Stimulated activated CD4-positive, alpha-beta T cell treated with anti-CD3 and anti-CD28 coated beads, TNF-alpha, amount 100 ng/mL, for 4 hours (primary cell): ENCODE data around the gene F5.

Source experiments
- DNase-seq, 3 experiments: peaks; one replicate each; pipeline ENCODE4 v3.0.0-alpha.2; 2020; ENCODE audit warnings: low read depth in 3 of 3

The F5 gene

DNA sequence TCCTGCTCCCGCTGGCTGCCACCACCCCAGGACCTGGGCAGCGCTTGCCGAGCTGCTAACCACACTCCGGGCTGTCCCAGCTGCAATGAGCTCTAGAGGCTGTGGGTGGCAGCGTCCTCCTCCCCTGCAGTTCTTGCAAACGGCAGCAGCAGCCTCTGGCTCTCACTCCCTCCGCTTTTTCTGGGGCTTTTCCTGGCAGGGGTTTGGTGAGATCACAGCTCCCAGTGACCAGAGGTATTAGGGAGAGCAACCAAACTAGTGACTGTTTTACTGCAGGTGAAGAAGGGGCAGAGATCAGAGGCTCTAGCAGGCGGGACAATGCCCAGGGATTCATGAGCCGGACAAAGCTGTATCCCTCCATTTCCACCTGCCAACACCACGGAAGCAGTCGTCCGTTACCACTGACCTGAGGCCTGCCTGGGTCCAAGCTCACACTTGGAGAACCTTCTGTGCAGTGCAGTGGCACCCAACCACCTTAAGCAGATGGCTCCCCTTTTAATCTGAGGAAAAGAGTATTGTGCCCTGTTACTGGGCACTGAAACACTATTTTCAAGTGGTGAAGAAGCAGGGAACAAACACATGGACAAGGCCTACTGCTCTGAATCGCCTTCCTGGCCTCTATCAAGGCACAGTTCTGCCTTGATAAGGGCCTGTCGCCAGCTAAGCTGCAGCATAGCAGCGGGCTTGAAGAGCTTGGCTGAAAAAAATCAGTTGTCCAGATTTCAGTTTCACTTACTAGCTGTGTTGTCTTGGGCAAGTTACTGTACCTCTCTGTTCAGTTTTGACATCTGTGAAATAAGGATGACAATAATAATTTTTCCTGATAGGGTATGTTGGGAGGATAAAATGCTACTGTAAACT lies at the start of gene F5:
TSS of gene F5 (minus strand) at position 87 of the 861 bp plus-strand sequence. CDS start 95 bp downstream, outside the sequence.
- peak; percentile 63 to 72 (median 70) for DNase-seq

DNA sequence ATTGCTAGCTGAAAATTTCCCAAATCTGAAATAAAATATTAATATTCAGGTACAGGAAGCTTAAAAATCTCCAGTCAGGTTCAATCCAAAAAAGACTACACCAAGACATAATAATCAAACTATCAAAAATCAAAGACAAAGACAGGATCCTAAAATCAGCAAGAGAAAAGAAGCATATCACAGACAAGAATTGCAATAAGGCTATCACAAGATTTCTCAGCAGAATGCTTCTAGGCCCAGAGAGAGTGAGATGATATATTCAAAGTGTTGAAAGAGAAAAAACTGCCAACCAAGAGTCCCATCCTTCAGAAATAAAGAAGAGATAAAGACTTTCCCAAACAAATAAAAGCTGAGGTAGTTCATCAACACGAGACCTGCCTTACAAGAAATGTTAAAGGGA lies 48.6 kb upstream of the F5 start:
- no peak for DNase-seq

DNA sequence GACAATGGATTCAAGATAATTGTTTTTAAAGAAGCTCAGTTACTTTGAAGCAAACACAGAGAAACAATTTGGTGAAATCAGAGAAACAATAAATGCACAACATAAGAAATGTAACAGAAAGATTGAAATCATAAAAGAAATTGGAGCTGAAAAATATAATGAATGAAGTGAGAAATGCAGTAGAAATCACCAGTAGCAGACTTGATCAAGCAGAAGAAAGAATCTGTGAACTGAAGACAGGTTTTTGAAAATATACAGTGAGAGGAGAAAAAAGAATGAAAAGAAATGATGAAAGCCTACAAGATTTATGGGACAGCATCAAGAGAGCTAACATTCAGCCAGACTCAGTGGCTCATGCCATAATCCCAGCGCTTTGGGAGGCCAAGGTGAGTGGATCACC lies 47.9 kb upstream of the F5 start:
- no peak for DNase-seq

DNA sequence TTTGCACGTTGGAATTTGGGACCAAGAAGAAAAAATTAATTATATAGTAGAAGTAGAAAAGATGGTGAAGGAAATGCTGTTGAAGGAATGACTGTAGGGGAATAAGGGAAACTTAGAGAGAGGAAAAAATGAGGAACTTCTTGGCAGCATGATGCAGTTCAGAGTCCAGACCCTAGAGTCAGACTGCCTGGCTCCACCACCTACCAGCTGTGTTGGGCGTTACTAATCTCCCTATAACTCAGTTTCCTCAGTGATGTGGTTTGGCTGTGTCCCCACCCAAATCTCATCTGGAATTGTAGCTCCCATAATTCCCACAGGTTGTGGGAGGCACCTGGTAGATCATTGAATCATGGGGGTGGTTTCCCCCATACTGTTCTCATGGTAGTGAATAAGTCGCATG lies 45.0 kb upstream of the F5 start:
- DNase-seq: no peak

DNA sequence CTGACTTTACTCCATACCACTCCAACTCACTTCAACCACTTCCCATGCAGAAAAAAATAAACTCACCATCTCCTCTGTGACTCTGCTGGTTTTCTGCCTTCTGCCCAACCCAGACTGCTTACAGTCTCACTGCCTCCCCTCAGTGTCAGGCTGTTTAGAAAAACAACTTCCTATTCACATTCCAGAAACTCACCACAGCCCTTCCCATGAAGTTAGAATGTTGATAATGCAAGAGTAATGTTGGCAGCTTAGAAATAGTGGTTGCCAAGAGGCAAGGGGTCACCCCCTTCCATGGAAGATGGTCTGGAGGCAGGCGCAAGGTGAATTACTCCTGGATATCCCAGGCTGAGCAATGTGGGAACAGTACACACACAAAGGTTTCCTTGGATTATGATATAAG lies 43.7 kb upstream of the F5 start, which contains the start of gene SELP:
TSS of gene SELP (minus strand) at position 119 of the 400 bp plus-strand sequence. CDS start at position 69, 50 bp downstream.
- no peak for DNase-seq

DNA sequence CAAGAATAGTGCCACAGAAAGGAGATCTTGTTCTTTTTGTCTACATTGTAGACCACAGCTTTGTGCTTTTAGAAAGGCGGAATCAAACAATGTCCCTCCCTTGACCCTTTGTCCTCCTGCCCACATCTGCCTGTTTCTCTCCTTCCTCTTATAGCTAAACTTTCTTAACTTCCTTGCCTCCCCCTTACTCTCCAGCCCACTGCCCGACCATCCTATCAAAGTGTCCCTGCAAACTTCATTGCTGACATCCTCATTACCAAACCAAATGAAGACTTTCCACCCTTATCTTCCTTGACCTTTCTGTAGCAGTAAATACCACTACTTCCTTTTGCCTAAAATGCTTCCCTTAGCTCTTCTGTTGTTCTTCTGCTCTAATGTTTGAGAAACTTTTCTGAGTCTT lies 38.6 kb upstream of the F5 start:
- no peak for DNase-seq

DNA sequence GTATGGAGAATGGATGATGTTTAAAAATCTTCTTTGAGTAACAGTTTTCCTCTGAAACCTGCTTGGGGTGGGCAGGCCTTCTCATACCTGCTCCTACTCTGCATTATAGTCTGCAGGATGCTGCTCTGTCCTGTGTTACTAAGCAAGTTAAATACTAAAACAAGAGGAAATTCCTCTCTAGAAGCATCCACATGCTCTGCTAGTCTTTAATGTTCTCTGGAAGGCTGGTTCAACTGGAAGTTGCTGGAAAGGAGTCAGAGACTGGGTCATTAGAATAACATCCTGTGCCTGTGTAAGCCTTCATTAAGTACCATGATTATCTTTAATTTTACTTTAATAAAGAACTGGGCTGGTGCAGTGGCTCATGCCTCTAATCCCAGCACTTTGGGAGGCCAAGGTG lies 37.8 kb upstream of the F5 start:
- no peak for DNase-seq

DNA sequence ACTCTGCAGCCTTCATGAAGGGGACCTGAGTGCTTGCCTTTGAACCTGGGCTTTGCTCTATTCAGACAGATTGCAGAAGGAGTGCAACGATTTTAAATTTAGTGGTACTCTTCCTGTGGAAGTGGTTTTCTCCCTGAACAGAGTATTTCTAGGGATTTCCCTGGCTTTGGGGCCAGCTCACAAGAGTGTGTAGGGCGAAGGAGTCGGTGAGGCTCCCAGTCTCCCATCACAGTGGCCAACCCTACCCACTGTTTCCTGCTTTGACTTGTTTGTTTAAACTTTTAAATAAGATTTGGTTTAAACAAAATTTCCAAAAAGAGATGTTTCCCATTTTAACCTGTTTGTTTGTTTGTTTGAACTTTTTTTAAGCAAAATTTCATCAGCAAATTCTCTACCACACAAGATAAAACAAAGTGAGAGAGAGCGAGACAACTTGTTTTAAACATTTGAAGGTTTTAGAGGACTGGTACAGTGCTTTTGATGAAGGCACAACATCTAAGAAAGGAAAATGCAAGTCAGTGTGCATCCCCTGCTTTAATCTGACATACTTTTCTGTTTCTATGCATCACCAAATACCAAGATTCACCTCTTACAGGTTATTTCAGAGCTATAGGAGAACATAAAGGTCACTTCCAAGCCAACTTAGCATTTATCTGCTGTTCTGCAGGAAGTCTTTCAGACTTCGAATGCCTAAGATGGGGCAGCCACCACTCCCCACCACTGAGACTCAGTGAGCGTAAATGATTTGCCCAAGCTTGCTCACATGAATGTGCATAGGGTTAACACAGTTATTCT lies 37.0 kb upstream of the F5 start:
- no peak for DNase-seq

DNA sequence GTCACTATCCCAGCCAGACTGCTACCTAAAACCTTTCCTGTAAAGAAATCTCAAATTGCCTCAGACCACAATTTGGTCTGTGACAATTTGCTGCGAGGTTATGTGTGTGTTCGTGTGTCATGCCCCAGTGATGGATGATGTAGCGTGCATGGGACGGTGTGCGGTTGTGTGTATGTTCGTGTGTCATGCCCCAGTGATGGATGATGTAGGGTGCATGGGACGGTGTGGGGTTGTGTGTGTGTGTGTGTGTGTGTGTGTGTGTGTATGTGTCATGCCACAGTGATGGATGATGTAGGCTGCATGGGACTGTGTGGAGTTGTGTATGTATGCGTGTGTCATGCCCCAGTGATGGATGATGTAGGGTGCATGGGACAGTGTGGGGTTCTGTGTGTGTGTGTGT lies 34.3 kb upstream of the F5 start:
- no peak for DNase-seq

DNA sequence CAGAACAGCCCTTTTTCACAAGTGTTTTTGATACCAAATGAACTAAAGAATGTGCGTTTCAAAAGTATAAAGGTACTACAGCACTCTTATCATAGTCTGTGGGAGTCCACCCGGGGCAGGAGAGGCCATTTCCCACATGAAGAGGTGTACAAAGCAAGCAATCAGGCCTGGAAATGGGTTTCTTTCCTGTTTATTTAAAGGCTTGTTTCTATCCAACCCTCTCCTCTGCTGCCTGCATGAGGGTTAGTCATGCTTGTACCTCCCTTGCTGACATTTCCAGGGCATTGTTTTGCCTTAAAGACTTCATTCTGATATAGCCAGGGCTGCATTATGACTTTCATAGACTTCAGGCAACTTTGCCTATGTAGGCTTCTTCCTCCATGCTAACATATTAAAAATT lies 32.1 kb upstream of the F5 start:
- DNase-seq: no peak

DNA sequence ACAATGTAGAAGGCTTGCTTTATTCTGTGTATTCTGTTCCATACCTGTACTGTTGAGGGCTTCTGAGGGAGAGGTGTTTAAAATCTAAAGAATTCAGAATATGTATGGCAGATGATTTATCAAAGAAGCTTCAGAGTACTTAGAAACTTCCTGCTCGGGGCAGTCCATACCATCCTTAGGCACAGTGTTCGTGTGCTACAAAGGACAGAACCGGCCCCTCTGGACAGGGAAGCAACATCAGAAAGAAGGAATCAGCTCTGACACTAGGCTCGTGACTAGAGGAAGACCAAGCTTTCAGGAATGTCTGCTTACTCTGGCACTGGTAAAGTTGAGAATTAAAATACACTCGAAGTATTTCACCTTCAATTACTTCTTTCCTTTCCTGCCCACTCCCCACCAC lies 29.5 kb upstream of the F5 start:
- no peak for DNase-seq

DNA sequence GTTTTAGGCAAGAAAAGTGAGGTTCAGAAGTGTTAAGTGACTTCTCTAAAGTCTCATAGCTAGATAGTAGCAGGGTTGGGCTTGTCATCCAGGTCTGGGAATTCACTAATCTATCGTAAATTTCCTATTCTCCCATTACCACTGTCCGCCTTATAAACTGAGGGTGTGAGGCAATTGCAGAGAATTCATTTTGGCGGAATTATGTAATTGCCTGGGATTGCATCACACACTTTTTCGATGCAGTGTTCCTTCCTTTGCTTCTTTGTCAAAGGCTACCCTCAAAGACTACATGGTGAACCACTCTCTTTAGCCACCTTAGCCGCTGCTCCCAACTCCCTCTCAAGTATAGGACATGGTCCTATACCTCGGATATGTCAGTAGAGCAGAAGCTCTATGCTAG lies 24.6 kb upstream of the F5 start:
- DNase-seq: no peak

DNA sequence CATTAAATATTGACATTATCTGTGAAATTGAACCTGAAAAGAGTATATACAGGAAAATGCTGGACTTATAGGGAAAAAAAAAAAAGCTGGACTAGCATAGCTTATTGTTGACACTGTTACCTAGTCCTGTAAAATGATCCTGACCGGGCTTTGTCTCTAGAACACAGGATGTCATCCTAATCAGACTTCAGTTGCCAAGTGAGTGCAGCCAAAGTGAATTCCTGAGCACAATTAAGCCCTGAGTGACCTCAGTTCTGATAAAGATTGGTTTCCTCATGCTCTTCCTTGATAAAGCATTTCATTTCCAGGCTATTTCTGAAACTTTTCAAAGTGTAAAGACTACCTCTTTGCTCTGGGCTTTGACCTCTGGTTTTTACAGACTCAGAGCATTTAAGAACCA lies 23.8 kb upstream of the F5 start:
- DNase-seq: no peak

DNA sequence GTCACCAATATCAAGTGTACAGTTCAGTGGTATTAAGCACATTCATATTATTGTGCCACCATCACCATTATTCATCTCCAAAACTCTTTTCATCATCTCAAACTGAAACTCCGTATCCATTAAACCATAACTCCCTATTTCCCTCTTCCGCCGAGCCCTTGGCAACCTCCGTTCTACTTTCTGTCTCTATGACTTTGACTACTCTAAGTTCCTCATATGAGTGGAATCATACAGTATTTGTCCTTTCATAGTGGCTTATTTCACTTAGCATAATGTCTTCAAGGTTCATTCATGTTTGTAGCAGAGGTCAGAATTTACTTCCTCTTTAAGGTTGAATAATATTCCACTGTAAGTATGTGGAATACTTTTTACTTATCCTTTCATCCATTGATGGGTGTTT lies 21.9 kb upstream of the F5 start:
- no peak for DNase-seq

DNA sequence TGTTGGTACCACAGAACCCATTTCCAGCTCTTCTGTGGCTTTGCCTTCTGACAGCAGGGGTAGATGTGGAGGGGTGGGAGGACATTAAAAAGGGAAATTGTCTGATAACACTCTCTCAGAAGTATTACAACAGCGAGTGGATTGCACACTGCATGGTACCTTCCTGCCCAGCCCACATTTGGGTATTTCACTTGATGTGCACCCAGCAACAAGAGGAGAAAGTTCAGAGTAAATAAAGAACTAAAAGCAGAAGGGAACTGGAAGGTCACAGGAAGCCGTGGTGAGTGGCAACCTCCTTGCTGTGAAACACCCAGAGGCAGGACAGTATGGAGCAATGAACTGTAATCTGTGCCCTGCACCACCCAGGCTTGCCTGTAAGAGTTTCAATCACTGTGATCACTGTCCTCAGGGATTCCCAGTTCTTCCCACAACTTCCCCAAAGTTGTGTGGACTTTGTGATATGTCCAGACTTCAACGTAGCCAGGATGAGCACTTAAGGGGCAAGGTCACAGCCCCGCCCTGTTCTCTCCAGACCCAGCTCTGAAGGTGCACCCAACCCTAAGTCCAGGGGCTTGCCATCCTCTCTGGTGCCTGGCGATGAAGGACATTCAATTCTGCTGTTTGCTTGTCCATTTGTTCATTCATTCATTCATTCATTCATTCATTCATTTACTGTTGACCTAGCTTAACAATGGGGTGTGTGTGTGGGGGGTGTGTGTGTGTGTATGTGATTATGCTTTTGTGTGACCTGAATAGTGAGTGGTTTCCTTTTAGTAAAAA lies 18.7 kb upstream of the F5 start:
- peak in 1 of 3 experiments; percentile 15 for DNase-seq

DNA sequence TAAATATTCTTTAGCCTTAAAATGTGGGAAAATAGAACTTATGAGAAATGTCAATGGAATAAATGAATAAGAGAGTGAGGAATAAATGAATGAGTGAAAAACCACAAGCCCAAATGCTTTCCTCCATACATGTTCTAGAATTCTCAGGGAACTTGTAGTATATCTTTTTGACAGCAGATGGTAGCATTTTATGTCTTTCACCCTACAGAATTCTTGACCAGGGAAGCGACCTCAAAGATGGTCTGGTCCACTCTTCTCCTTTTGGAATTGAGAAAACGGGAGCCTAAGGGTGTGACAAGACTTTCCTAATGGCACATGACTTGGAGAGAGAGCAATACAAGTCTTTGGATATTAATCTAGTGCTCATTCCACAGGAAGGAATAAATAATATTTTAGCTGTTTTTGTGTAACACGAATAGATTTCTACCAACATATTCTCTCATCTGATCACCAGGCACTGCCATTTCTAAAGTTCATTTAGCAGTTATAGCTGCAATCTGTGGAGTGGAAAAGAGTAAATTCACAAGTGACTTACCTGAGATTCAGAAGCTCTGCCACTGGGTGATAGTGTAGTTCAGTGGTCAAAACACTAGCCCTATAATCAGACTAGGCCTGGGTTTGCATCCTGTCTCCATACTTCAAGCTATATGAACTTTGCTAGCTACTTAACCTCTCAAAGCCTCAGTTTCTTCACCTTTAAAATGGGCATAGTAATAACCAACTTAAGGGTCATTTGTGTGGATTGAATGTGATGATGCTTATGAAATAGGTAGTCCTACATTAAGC lies 15.0 kb upstream of the F5 start:
- no peak for DNase-seq

DNA sequence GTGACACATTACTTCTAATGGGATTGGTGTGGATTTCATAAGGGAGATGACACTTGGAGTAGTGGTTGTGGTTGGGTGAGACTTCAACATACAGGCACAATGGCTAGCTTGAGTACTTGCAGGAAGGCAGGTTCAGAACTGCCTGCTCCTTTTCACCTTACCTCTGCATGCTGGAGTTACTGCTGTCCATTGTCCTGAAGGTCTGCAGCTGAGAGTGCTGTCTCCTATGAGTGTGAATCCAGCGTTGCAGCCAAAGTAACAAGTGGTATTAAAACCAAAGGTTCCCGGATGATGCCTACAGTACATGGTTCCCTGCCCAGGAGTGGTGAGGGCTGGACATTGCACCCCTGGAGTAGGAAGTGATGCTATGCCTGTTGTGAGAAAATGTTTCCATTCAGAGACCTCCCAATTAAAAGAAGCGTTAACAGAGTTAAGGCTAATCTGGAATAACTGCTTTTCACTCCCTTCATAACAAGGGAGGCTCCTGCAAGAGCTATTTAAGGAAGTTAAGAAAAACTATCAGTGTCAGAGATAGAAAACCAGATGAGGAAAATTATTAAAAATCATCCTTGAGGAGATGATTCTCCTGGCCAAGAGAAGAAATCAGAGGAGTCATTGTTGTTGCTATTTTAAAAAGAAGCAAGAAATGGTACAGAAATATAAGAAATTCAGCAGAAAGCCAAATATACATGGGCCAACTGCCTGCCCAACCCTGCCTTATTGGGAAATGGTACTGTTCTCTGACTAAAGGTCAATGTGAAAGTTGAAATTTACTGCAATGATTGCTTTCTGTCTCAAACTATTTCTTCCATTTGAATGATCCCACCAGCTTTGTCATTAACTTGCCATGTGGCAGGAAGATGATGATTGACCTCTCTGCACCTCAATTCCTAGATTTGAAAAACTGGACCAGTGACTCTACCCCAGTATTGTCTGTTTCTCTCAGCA lies 9.8 kb upstream of the F5 start:
- DNase-seq: no peak

DNA sequence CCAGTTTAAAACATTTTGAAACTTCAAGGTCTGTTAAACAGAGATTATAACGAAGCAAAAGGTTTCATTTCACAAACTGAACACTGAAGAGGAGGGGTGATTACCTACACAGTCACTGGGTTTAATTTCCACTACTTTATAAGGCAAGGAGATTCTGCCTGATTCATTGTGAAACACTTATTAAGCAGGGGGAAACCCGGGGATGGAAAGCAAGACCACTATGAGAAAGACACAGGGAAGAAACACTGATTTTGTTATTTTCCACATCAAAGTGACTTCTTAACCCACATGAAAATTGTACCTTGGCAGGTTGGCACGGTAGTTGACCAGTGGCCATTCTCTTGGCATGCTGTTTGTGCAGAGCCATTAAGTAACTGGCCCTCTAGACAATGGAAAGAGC lies 8.1 kb upstream of the F5 start:
- DNase-seq: no peak

DNA sequence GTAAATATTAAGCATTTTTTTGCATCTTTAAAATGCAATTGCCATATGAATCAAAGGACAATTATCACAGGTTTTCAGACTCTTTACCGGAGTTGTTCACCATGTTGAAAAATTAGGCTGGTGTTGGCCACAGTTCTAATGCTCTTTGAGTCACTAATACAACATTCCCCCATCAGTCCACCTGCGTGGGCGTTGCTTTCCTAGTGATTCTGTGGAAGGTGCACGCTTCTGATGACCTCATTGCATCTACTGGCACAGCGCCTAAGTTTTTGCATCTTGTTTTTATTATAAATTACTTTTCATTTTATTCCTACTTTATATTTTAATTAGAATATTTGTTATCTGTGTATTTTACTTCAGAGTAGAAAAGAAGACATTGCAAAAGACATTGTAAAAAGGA lies 4.7 kb upstream of the F5 start:
- DNase-seq: no peak

DNA sequence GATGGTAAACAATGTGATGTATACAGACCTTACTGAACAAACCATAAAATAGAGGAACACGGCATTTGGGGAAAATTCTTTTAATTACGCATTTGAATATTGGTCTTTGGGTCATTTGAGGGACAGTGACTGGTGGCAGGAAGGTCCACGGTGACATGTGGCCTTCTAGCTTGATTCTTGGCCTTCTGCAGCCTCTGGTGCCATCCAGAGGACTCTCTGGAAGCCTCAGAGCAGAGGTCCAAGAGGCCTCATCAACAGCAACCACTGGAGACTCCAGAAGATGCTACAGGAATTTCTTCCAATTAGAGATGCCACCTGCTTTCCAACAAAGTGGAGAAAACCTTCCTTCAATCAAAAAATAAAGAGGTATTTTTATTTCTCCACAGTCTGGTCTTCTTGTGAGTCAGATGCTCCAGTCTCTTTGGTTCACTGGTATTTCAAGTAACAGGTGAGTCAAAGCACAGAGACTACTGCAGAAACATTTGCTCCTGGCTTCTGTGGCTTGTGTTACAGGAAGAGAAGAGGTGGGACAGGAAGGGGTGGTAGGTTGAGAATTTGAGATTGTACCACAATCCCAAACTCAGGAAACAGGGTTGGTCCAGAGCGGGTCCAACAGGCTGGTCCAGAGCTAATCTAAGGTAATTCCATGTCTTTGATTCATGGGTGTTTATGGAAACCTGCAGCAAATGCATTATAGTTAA lies 2.7 kb upstream of the F5 start:
- DNase-seq: no peak
